GM12878 (cell line): ENCODE measurements around the gene RAB43. TPM values are rescaled to one million over a fixed set of nuclear protein-coding genes. Genes with fewer than 3 reads are reported as not detected.

Source experiments
- ATAC-seq: fragments of 200-7000 bp; cut with Tn5 transposase; 3 replicates; pipeline ENCODE4 v1.9.1; 2020; ENCODE audit warnings: mild to moderate bottlenecking, moderate library complexity
- BruUV-seq: library from RNA; stranded (reverse); fragments of 400-500 nt; replicated peaks from 2 replicates; lab custom pipeline; 2021; lab: Mats Ljungman, UMichigan
- CTCF ChIA-PET: fragments of 300-600 bp; sonication (Branson Sonifier 250); formaldehyde crosslinking; extraction: SDS; loops from one replicate; lab custom pipeline; 2021; ENCODE audit warnings: inconsistent platforms; lab: Yijun Ruan, JAX
- POLR2A ChIA-PET: fragments of 350-600 bp; formaldehyde crosslinking; extraction: SDS; loops from one replicate; lab custom pipeline; 2021; ENCODE audit warnings: inconsistent platforms; lab: Charles Lee
- RAD21 ChIA-PET: fragments of 300-600 bp; sonication (Branson Sonifier 250); formaldehyde crosslinking; loops from one replicate; lab custom pipeline; 2023; ENCODE audit warnings: antibody characterized with exemption; ENCODE audit not compliant: unreplicated experiment; lab: Charles Lee
- SMC1A ChIA-PET: fragments of 300-600 bp; sonication (Branson Sonifier 250); formaldehyde crosslinking; loops from one replicate; lab custom pipeline; 2023; ENCODE audit not compliant: unreplicated experiment, uncharacterized antibody; lab: Charles Lee
- DNase-seq: peaks from one replicate; pipeline ENCODE4 v3.0.0-alpha.2; 2011; ENCODE audit warnings: low read depth, low spot score
- FAIRE-seq: peaks from 3 replicates; lab custom pipeline; 2011; peaks lifted over from hg19 to GRCh38; lab: Jason Lieb, UNC
- H2AFZ ChIP-seq: 2 replicates; pipeline ENCODE4 v1.6.0; 2011; ENCODE audit warnings: low read depth, low read length, control low read depth; ENCODE audit not compliant: control insufficient read depth
- H3K27ac ChIP-seq: 2 replicates; pipeline ENCODE4 v1.5.1; 2011; ENCODE audit warnings: control low read depth; ENCODE audit not compliant: control insufficient read depth, insufficient read depth
- H3K27me3 ChIP-seq, 2 experiments: replicated peaks in 1 of 2; 2 replicates each; pipeline versions ENCODE4 v1.6.0 to v1.6.1; 2011; ENCODE audit warnings: low read length in 1 of 2; ENCODE audit not compliant: control insufficient read depth in 2 of 2, insufficient read depth in 2 of 2
- H3K36me3 ChIP-seq, 2 experiments: 2 replicates each; pipeline ENCODE4 v1.5.1; 2011; ENCODE audit warnings: low read length in 1 of 2; ENCODE audit not compliant: control insufficient read depth in 2 of 2, insufficient read depth in 2 of 2
- H3K4me1 ChIP-seq: 2 replicates; pipeline ENCODE4 v1.6.1; 2011; ENCODE audit warnings: mild to moderate bottlenecking, low read length, moderate library complexity, mixed read lengths; ENCODE audit not compliant: control insufficient read depth, insufficient read depth
- H3K4me2 ChIP-seq: 2 replicates; pipeline ENCODE4 v1.6.0; 2011; ENCODE audit warnings: control low read depth; ENCODE audit not compliant: control insufficient read depth, insufficient read depth
- H3K4me3 ChIP-seq: fragments of 200-600 bp; sonication (generic); 2 replicates; pipeline ENCODE4 v1.5.1; 2016
- H3K79me2 ChIP-seq: 2 replicates; pipeline ENCODE4 v1.6.0; 2011; ENCODE audit warnings: low read length; ENCODE audit not compliant: control insufficient read depth, insufficient read depth
- H3K9ac ChIP-seq: 2 replicates; pipeline ENCODE4 v1.8.0; 2011; ENCODE audit warnings: low read length, control low read depth, mixed read lengths; ENCODE audit not compliant: control insufficient read depth, insufficient read depth
- H3K9me3 ChIP-seq: replicated peaks from 3 replicates; pipeline ENCODE4 v1.5.1; 2011; ENCODE audit warnings: mild to moderate bottlenecking, low read length; ENCODE audit not compliant: control insufficient read depth, insufficient read depth
- H4K20me1 ChIP-seq: 2 replicates; pipeline ENCODE4 v1.6.0; 2011; ENCODE audit not compliant: control insufficient read depth, insufficient read depth
- CEBPB ChIP-seq, 2 experiments: fragments of 150-350 bp in 1 of 2; IDR thresholded peaks; 2 replicates each; pipeline ENCODE4 v1.6.1; 2012 to 2014; ENCODE audit warnings: low read depth in 2 of 2, low read length in 2 of 2, borderline replicate concordance in 1 of 2, inconsistent platforms in 1 of 2
- ETV6 ChIP-seq, 2 experiments: fragments of 450-650 bp in 1 of 2; IDR thresholded peaks in 1 of 2; conservative IDR thresholded peaks in 1 of 2; 2 replicates each; pipeline ENCODE4 v1.6.1; 2014; ENCODE audit warnings: antibody characterized with exemption in 1 of 2, borderline replicate concordance in 1 of 2, low read depth in 1 of 2, mild to moderate bottlenecking in 1 of 2, moderate library complexity in 1 of 2
- GABPA ChIP-seq: IDR thresholded peaks from 2 replicates; pipeline ENCODE4 v1.6.1; 2014; ENCODE audit warnings: antibody characterized with exemption, low read depth, mild to moderate bottlenecking, inconsistent platforms
- LARP7 ChIP-seq: fragments of 450-650 bp; IDR thresholded peaks from 2 replicates; pipeline ENCODE4 v1.6.1; 2017; ENCODE audit warnings: mild to moderate bottlenecking
- MLLT1 ChIP-seq: fragments of 450-650 bp; IDR thresholded peaks from 2 replicates; pipeline ENCODE4 v1.6.1; 2016; ENCODE audit warnings: mild to moderate bottlenecking
- RB1 ChIP-seq: fragments of 450-650 bp; formaldehyde crosslinking; IDR thresholded peaks from 2 replicates; pipeline ENCODE4 v1.6.1; 2017; ENCODE audit warnings: mild to moderate bottlenecking, borderline replicate concordance
- RBBP5 ChIP-seq: fragments of 200-600 bp; sonication (generic); conservative IDR thresholded peaks from 2 replicates; pipeline ENCODE4 v1.6.1; 2016
- WRNIP1 ChIP-seq: IDR thresholded peaks from 2 replicates; pipeline ENCODE4 v1.6.1; 2011; ENCODE audit warnings: low read depth, low read length, improper control_type of control experiment, borderline replicate concordance
- ZNF622 ChIP-seq: fragments of 450-650 bp; IDR thresholded peaks from 2 replicates; pipeline ENCODE4 v1.6.1; 2017; ENCODE audit warnings: mild to moderate bottlenecking, inconsistent platforms
- WGBS: methylation state at CpG from one replicate; pipeline ENCODE4 v1.1.6; 2016; ENCODE audit warnings: low lambda C conversion rate; ENCODE audit not compliant: insufficient replicate concordance, insufficient coverage; ENCODE audit errors: missing lambda C conversion rate; 5-methylcytosine and 5-hydroxymethylcytosine counted together
- in situ Hi-C: fragments of 300-500 bp; cut with MboI; formaldehyde crosslinking; loops from 9 replicates; pipeline ENCODE4 v1.14.3; 2018; ENCODE audit warnings: mixed read lengths
- intact Hi-C: fragments of 100-400 bp; cut with micrococcal nuclease; formaldehyde crosslinking; loops from one replicate; pipeline ENCODE4 v1.14.2; 2022; ENCODE audit not compliant: unreplicated experiment
- polyA plus RNA-seq, 11 experiments: library from polyadenylated mRNA; depleted of rRNA in 4 of 11; unstranded in 6 of 11; stranded (reverse) in 5 of 11; fragments of >200 nt; fragmentation: Nextera tagmentation in 4 of 11; fragmentation: Illumina TruSeq in 1 of 11; extraction: Ambion mirVana in 4 of 11; extraction: Trizol in 1 of 11; gene quantifications; 1 replicate in 1 of 11; 2 replicates in 10 of 11; pipeline versions ENCODE4 v1.2.1 to v1.2.3, GENCODE V29; 2011 to 2016; ENCODE audit warnings: inconsistent platforms in 2 of 11, missing spikeins in 2 of 11, low read depth in 1 of 11
- total RNA-seq, 4 experiments: library from RNA; depleted of rRNA in 3 of 4; stranded (reverse); fragments of >200 nt in 3 of 4; fragmentation: Illumina TruSeq in 1 of 4; extraction: Trizol in 1 of 4; gene quantifications; 2 replicates each; pipeline versions ENCODE4 v1.2.1 to v1.2.3, GENCODE V29; 2013 to 2021
- TF ChIP-seq, protein P1 (sequence below): fragments of 450-650 bp; IDR thresholded peaks from 2 replicates; pipeline ENCODE4 v1.6.1; 2017; ENCODE audit warnings: mild to moderate bottlenecking, moderate library complexity
- TF ChIP-seq, protein P2 (sequence below): fragments of 450-650 bp; IDR thresholded peaks from 2 replicates; pipeline ENCODE4 v1.6.1; 2017; ENCODE audit warnings: low read depth, mild to moderate bottlenecking, moderate library complexity
- TF ChIP-seq, protein P3 (sequence below): IDR thresholded peaks from 2 replicates; pipeline ENCODE4 v1.6.1; 2011; ENCODE audit warnings: low read depth, low read length, improper control_type of control experiment, borderline replicate concordance

The RAB43 gene
- total and polyA plus RNA-seq, 10 of the 15 experiments (the other 5 are each of a cell fraction or from before 2014, with no cell fraction given), result 0.08 to 14.0 (median 4.0) TPM

DNA sequence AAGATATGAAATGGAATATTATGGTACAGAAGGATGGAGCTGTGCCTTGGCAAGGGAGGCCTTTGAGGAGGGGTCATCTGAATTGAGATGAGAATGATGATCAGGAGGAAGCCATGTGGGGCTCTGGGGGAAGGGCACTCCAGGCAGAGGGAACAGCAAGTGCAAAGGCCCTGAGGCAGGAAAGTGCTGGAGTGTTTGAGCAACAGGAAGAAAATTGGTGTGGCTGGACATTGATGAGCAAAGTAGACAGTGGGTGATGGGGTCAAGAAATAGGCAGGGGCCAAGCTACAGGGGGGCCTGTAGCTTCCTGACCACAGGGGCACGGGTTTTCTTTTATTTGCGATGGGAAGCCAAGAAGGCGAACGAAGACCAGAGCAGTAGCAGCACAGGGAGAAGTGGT is 64.4 kb downstream of the RAB43 start (continued):
- TF ChIP-seq, protein P1, sequence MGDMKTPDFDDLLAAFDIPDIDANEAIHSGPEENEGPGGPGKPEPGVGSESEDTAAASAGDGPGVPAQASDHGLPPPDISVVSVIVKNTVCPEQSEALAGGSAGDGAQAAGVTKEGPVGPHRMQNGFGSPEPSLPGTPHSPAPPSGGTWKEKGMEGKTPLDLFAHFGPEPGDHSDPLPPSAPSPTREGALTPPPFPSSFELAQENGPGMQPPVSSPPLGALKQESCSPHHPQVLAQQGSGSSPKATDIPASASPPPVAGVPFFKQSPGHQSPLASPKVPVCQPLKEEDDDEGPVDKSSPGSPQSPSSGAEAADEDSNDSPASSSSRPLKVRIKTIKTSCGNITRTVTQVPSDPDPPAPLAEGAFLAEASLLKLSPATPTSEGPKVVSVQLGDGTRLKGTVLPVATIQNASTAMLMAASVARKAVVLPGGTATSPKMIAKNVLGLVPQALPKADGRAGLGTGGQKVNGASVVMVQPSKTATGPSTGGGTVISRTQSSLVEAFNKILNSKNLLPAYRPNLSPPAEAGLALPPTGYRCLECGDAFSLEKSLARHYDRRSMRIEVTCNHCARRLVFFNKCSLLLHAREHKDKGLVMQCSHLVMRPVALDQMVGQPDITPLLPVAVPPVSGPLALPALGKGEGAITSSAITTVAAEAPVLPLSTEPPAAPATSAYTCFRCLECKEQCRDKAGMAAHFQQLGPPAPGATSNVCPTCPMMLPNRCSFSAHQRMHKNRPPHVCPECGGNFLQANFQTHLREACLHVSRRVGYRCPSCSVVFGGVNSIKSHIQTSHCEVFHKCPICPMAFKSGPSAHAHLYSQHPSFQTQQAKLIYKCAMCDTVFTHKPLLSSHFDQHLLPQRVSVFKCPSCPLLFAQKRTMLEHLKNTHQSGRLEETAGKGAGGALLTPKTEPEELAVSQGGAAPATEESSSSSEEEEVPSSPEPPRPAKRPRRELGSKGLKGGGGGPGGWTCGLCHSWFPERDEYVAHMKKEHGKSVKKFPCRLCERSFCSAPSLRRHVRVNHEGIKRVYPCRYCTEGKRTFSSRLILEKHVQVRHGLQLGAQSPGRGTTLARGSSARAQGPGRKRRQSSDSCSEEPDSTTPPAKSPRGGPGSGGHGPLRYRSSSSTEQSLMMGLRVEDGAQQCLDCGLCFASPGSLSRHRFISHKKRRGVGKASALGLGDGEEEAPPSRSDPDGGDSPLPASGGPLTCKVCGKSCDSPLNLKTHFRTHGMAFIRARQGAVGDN, result no peak
- TF ChIP-seq RB1, result no peak
- no peak for TF ChIP-seq WRNIP1
- no peak for TF ChIP-seq CEBPB (IDR thresholded peaks at IDR 0.05; ENCODE audit: borderline replicate concordance in 1 of 2, low read depth in 2 of 2, low read length in 2 of 2)

DNA sequence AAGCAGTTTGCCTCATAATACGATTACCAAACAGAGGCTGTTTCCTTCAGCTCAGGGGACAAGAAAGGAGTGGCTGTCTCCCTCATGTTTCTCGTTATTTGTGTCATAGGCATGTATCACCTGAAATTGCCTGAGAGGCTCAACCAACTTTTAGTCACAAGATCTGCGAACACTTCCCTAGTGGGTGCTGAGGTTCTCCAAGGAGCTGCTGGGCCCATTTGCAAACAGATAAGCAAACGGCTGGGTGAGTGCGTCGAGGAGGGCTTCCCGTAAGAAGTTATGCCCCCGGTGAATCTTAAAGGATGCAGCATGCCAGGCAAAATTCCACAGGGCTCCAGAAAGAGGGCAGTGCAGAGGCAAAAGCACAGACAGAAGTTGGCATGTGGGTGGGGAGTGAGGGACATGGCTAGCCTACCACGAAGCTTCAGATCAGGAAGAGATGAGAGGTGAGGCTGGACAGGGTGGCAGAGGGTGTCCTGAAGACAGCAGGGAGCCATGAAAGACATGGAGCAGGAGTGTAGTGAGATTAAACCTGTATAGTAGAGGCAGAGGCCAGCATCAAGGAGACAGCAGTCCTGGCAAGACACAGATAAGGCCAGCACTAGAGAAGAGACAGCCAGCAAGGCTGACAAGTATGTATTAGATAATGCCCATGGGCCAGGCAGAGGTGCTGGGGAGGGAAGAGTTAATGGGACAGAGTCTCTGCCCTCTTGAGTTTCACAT is 65.0 kb downstream of the RAB43 start:
- Histone ChIP-seq H3K4me1 (0 out of 2 replicates have a peak, but pooled peaks cover 3% of the 10 kb centered on the region), H3K79me2 (no peaks in the 10 kb centered on the region), H3K36me3 (no peaks in the 10 kb centered on the region), H3K27me3 (no peaks in the 10 kb centered on the region; a peak in 1 of 4 replicates), H3K4me3 (no peak overlapping the region), H3K4me2 (no peak overlapping the region), H4K20me1 (no peaks in the 10 kb centered on the region), H2AFZ (no peak overlapping the region), H3K9me3 (no peaks in the 10 kb centered on the region), H3K9ac (no peak overlapping the region), H3K27ac (no peak overlapping the region)
- DNase-seq (no peak), FAIRE-seq (no peak), ATAC-seq (no peak)
- in situ Hi-C loops, result loop anchor here (5.0 kb wide), 1 partner anchor 186 kb away; no protein-coding TSS in a partner anchor
- BruUV-seq, result no TSS peak
- 48% methylated on average over 9 of the region's 9 CpGs for WGBS
- POLR2A ChIA-PET, result no interaction called here
- intact Hi-C loops, result no loop called here
- SMC1A ChIA-PET, result no interaction called here
- CTCF ChIA-PET, result interaction anchor here (1.6 kb wide), 1 partner anchor 188 kb away, joined by 5 read pairs; no protein-coding TSS in a partner anchor
- RAD21 ChIA-PET, result interaction anchor here (7.3 kb wide), 1 partner anchor 189 kb away, joined by 88 read pairs; no protein-coding TSS in a partner anchor
- TF ChIP-seq LARP7 (no peak), GABPA (no peak), ZNF622 (no peak), MLLT1 (no peak), ETV6 (conservative IDR thresholded peaks at IDR 0.05 in 1 of 2, IDR thresholded peaks at IDR 0.05 in 1 of 2; ENCODE audit: borderline replicate concordance in 1 of 2, low read depth in 1 of 2) (no peak), RBBP5 (no peak)
- TF ChIP-seq, protein P2, sequence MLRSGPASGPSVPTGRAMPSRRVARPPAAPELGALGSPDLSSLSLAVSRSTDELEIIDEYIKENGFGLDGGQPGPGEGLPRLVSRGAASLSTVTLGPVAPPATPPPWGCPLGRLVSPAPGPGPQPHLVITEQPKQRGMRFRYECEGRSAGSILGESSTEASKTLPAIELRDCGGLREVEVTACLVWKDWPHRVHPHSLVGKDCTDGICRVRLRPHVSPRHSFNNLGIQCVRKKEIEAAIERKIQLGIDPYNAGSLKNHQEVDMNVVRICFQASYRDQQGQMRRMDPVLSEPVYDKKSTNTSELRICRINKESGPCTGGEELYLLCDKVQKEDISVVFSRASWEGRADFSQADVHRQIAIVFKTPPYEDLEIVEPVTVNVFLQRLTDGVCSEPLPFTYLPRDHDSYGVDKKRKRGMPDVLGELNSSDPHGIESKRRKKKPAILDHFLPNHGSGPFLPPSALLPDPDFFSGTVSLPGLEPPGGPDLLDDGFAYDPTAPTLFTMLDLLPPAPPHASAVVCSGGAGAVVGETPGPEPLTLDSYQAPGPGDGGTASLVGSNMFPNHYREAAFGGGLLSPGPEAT, result no peak
- TF ChIP-seq, protein P3, sequence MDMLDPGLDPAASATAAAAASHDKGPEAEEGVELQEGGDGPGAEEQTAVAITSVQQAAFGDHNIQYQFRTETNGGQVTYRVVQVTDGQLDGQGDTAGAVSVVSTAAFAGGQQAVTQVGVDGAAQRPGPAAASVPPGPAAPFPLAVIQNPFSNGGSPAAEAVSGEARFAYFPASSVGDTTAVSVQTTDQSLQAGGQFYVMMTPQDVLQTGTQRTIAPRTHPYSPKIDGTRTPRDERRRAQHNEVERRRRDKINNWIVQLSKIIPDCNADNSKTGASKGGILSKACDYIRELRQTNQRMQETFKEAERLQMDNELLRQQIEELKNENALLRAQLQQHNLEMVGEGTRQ, result no peak
